ENCODE results near the gene STEEP1. TPM values are rescaled to one million over a fixed set of nuclear protein-coding genes. Genes with fewer than 3 reads are reported as not detected.

The STEEP1 gene
- total RNA-seq, 4 donors from 2014 or later: 19.2 to 35.5 (median 30.2) TPM

DNA sequence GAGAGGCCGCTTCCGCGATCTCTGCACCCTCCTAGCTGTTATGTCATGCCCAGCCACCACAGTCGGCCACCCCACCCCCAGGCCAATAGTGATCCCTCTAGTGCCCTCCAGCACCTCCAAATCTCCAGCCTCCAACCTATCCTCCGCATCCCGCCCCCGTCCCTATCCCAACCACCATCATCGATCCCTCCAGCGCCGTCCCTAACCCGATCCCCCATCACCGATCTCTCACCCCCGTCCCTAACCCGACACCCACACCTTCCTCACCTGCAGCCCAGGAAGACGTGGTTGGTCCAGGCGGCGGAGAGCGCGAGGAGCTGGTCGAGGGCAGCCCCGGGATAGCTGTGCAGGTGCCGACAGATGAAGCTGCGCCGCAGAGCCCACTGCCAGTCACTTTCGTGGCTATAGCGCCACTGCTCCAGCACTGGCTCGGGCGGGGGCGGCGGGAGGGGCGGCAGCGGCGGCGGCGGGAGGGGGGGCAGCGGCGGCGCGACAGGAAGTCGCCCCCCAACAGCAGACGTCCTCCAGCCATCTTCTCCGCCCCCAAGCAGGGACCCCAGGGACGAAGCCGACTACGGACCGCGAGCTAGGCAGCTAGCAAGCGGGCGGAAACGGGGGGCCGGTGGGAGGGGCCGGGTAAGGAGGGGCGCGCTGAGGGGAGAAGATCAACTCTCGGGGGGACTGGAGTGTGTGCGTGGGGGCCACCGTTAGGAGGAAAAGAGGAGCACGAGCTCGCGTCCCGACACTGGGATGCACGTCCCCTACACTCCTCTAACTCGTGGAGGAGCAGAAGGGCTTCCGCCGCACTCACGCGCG, 40.5 kb upstream of the STEEP1 start:
- TF ChIP-seq POLR2A (IDR thresholded peaks at IDR 0.05) (no peak), CTCF (IDR thresholded peaks at IDR 0.05) (no peak), EP300 (IDR thresholded peaks at IDR 0.05) (no peak)
- WGBS, 2 donors: 1 to 41% methylated on average over 42 to 51 of the region's 68 CpGs
- DNase-seq (ENCODE audit: low spot score in 2 of 2): peak in 1 of 2 donors; percentile 16
- Histone ChIP-seq H3K36me3 (peaks cover 0 to 9% (median 0%) of the 10 kb centered on the region in 3 donors), H3K4me3 (peak overlapping the region; percentile 46 to 79 (median 68)), H3K9me3 (no peaks in the 10 kb centered on the region), H3K4me1 (no peaks in the 10 kb centered on the region), H3K27me3 (no peaks in the 10 kb centered on the region), H3K27ac (peak overlapping the region; percentile 86 to 95 (median 90))

DNA sequence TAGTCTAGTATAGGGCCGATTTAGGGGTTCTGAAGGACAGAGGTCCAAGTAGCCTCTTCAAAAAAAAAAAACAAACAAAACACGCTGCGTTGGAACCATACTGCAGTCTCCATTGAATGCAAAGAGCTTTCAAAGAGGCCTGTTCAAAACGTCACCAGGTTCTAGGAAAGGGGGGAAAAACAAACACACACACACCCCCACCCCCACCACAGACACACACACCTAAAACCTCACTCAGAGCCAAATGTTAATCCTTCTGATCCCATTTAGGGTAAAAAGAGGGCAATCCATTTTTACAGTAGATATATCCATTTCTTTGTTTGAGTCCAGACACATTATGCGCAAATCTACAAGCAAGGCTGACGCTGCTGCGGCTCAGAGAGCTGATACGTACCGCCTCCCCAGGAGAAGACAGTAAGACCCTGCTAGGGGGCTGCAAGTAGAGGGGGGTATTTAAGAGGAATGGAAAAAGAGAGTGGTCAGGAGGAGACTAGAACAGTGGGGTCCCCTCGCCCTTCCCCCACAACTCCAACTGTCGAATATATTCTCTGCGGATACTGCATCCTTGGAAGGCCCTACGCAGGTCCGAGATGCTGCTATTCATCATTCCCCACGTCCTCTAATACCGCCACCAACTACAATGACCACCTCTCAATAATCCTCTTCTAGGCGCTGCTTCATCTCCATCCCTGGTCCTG, 39.7 kb upstream of the STEEP1 start:
- H3K27me3 ChIP-seq: no peaks in the 10 kb centered on the region
- no peak for DNase-seq (ENCODE audit: low spot score in 2 of 2)
- no peaks in the 10 kb centered on the region for H3K9me3 ChIP-seq
- H3K4me3 ChIP-seq: peak overlapping the region; percentile 46 to 79 (median 68)
- peak overlapping the region; percentile 86 to 95 (median 90) for H3K27ac ChIP-seq
- WGBS, 2 donors: 21 to 37% methylated on average over 12 to 17 of the region's 17 CpGs
- TF ChIP-seq EP300 (IDR thresholded peaks at IDR 0.05) (no peak), POLR2A (IDR thresholded peaks at IDR 0.05) (no peak), CTCF (IDR thresholded peaks at IDR 0.05) (no peak)
- peaks cover 0 to 9% (median 0%) of the 10 kb centered on the region in 3 donors for H3K36me3 ChIP-seq
- H3K4me1 ChIP-seq: no peaks in the 10 kb centered on the region

GRCh38 chrX:119602701-119603255, 37.6 kb upstream of the STEEP1 start:
- TF ChIP-seq EP300 (IDR thresholded peaks at IDR 0.05) (no peak), CTCF (IDR thresholded peaks at IDR 0.05) (no peak), POLR2A (IDR thresholded peaks at IDR 0.05) (no peak)
- Histone ChIP-seq H3K9me3 (no peaks in the 10 kb centered on the region), H3K27ac (no peak overlapping the region), H3K27me3 (no peaks in the 10 kb centered on the region), H3K4me1 (no peaks in the 10 kb centered on the region), H3K36me3 (peaks cover 0 to 9% (median 0%) of the 10 kb centered on the region in 3 donors), H3K4me3 (no peak overlapping the region)
- DNase-seq (ENCODE audit: low spot score in 2 of 2): no peak
- WGBS, 2 donors: 76 to 79% methylated on average over 9 of the region's 9 CpGs

- WGBS, 2 donors: 89 to 93% methylated on average over 5 of the region's 5 CpGs
- DNase-seq (ENCODE audit: low spot score in 2 of 2): no peak
- no peaks in the 10 kb centered on the region for H3K27me3 ChIP-seq
- no peak overlapping the region for H3K27ac ChIP-seq
- H3K9me3 ChIP-seq: no peaks in the 10 kb centered on the region
- no peak overlapping the region for H3K4me3 ChIP-seq
- TF ChIP-seq CTCF (IDR thresholded peaks at IDR 0.05) (no peak), EP300 (IDR thresholded peaks at IDR 0.05) (no peak), POLR2A (IDR thresholded peaks at IDR 0.05) (no peak)
- H3K36me3 ChIP-seq: peaks cover 0 to 19% (median 0%) of the 10 kb centered on the region in 3 donors
- H3K4me1 ChIP-seq: no peaks in the 10 kb centered on the region
Measured at GRCh38 chrX:119589810-119590209, 24.6 kb upstream of the STEEP1 start.
